DOHH2 (cell line): ENCODE data around the gene MAML2.

Experiments
- H3F3A ChIP-seq: fragments of 200-600 bp; sonication (generic), shearing (Covaris generic); 2 replicates; pipeline ENCODE4 v1.6.0; 2016; ENCODE audit warnings: antibody characterized with exemption, mild to moderate bottlenecking; ENCODE audit not compliant: control insufficient read depth, insufficient read depth
- H3K27ac ChIP-seq: fragments of 200-600 bp; sonication (generic); 2 replicates; pipeline ENCODE4 v1.5.1; 2014; ENCODE audit warnings: low read depth, mild to moderate bottlenecking, low read length, moderate library complexity
- H3K27me3 ChIP-seq: fragments of 200-600 bp; sonication (generic); 2 replicates; pipeline ENCODE4 v1.6.1; 2014; ENCODE audit warnings: mild to moderate bottlenecking, low read length, mixed read lengths; ENCODE audit not compliant: control insufficient read depth
- H3K36me3 ChIP-seq: fragments of 200-600 bp; sonication (generic); 2 replicates; pipeline ENCODE4 v1.6.1; 2014; ENCODE audit warnings: mild to moderate bottlenecking, low read length, moderate library complexity, mixed read lengths; ENCODE audit not compliant: control insufficient read depth
- H3K4me1 ChIP-seq: fragments of 200-600 bp; sonication (generic); 2 replicates; pipeline ENCODE4 v1.6.1; 2014; ENCODE audit warnings: mild to moderate bottlenecking, low read length, mixed read lengths; ENCODE audit not compliant: control insufficient read depth
- H3K4me2 ChIP-seq: fragments of 200-600 bp; sonication (generic); 2 replicates; pipeline ENCODE4 v1.6.0; 2014; ENCODE audit warnings: mild to moderate bottlenecking, low read length, moderate library complexity
- H3K4me3 ChIP-seq: fragments of 200-600 bp; sonication (generic); 2 replicates; pipeline ENCODE4 v1.5.1; 2014; ENCODE audit warnings: mild to moderate bottlenecking, low read length, mixed read lengths
- H3K79me2 ChIP-seq: fragments of 200-600 bp; sonication (generic); 2 replicates; pipeline ENCODE4 v1.6.1; 2014; ENCODE audit warnings: mild to moderate bottlenecking, low read length, mixed read lengths; ENCODE audit not compliant: control insufficient read depth
- H3K9me2 ChIP-seq: fragments of 200-600 bp; sonication (generic); replicated peaks from 2 replicates; pipeline ENCODE4 v1.6.1; 2014; ENCODE audit warnings: mild to moderate bottlenecking, low read length, mixed read lengths; ENCODE audit not compliant: control insufficient read depth
- H3K9me3 ChIP-seq: fragments of 200-600 bp; sonication (generic); 2 replicates; pipeline ENCODE4 v1.6.1; 2014; ENCODE audit warnings: antibody characterized with exemption, low read length, mixed read lengths; ENCODE audit not compliant: control insufficient read depth, insufficient read depth
- H4K20me1 ChIP-seq: fragments of 200-600 bp; sonication (generic); 2 replicates; pipeline ENCODE4 v1.6.0; 2014; ENCODE audit warnings: low read depth, mild to moderate bottlenecking, antibody characterized with exemption, low read length, moderate library complexity; ENCODE audit not compliant: control insufficient read depth, insufficient read depth
- CTCF ChIP-seq: fragments of 200-600 bp; sonication (generic); IDR thresholded peaks from one replicate; pipeline ENCODE4 v1.5.1; 2014; ENCODE audit warnings: antibody characterized with exemption, mild to moderate bottlenecking, low read depth, low read length; ENCODE audit not compliant: poor library complexity, severe bottlenecking
- EZH2phosphoT487 ChIP-seq: fragments of 200-600 bp; sonication (generic); IDR thresholded peaks from 2 replicates; pipeline ENCODE4 v1.6.1; 2017; ENCODE audit warnings: borderline replicate concordance, mild to moderate bottlenecking, antibody characterized with exemption, low read length, moderate library complexity, mixed read lengths

The MAML2 gene

DNA sequence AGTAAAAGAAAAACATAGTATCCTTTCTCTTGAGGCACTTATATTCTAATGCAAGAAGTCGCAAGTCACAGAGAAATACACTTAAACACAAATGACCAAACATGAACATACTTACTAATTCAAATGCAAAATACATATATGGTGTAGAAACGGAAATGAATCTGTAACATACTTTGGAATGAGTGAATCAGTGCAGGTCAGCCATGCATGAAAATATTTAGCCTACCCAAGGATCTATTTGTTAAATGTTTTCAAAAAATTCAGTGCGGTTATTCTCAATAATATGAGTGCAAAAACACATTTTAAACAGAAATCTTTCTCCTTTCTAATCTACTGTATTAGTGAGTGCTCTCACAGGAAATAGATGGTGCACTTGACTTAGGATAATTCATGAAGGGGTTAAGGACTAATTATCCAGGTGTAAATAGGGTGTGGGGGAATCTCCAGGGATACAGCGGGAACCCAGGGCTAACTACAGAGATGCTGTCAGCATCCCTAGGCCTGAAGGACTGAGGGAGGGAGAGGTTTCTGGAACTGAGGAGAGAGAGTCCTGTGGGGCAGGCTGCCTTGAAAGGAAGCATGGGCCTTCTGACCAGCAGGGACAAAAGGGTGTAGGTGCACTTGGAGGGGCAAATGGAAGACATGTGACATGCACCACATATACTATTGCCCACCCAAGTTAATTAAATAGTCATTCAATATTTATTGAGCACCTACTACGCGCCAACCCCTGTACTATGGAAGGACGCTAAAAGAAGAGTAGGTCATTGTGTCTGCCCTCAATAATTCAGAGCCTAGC, 139.2 kb downstream of the MAML2 start:
- Histone ChIP-seq H3K4me1 (peaks cover 53% of the 10 kb centered on the region), H3F3A (no peaks in the 10 kb centered on the region)

DNA sequence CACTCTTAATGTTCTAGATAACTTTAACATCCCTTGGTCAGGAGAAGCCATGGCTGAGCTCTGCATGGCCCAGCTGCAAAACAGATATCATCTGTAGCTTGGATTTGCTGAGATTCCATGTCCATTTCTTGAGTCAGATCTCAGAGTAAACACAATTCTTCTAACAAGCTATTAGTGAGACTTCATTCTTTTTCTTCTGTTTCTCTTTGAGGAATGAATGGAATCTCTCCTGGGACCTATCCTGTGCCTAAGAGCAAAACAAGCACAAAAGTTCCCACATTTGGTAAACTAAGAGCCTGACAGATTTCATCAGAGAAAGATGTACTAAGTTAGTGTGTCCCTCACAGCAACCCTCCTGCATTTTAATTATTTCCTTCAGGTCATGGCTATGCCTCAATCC, 142.8 kb downstream of the MAML2 start:
- no peaks in the 10 kb centered on the region for H4K20me1 ChIP-seq
- H3K4me2 ChIP-seq = no peak overlapping the region
- no peak overlapping the region for H3K27ac ChIP-seq
- TF ChIP-seq CTCF (no peak), EZH2phosphoT487 (no peak)
- peaks cover 38% of the 10 kb centered on the region for H3K4me1 ChIP-seq
- no peaks in the 10 kb centered on the region for H3K9me3 ChIP-seq
- no peaks in the 10 kb centered on the region for H3K9me2 ChIP-seq
- 0 out of 2 replicates have a peak, but pooled peaks cover 2% of the 10 kb centered on the region for H3F3A ChIP-seq
- H3K79me2 ChIP-seq = no peaks in the 10 kb centered on the region
- no peaks in the 10 kb centered on the region for H3K36me3 ChIP-seq
- no peaks in the 10 kb centered on the region for H3K27me3 ChIP-seq
- H3K4me3 ChIP-seq = no peak overlapping the region

More for the DNA sequence above, 139.2 kb downstream of the MAML2 start:
- Histone ChIP-seq H3K4me3 (no peak overlapping the region), H3K36me3 (no peaks in the 10 kb centered on the region), H3K27me3 (no peaks in the 10 kb centered on the region), H3K27ac (no peak overlapping the region), H4K20me1 (no peaks in the 10 kb centered on the region), H3K9me2 (no peaks in the 10 kb centered on the region), H3K79me2 (no peaks in the 10 kb centered on the region), H3K4me2 (peak overlapping the region; percentile 6; the same call in 1 of the 2 replicates), H3K9me3 (no peaks in the 10 kb centered on the region)
- TF ChIP-seq CTCF (no peak), EZH2phosphoT487 (no peak)

DNA sequence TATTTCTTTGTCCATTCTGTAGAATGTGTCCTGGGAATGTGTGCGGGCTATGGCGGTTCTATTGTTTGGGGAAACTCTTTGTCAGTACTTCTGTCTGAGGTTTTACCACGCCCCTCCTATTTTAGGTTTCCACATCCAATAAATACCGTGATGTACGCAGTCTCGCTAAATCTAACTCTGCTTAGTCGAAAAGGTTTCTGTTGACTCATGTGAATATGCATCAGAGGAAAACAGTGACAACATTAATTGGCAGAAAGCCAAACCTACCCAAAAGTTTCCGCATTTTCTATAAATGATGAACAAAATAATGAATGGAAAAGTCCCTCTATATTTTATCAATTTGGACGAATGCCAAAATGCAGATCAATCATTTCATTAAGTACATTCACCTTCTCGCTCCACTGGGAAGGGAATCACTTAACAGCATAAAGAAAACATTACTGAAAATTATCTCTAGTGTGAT, 143.4 kb downstream of the MAML2 start:
- H3K27me3 ChIP-seq = no peaks in the 10 kb centered on the region
- TF ChIP-seq CTCF (no peak), EZH2phosphoT487 (no peak)
- H3F3A ChIP-seq = 0 out of 2 replicates have a peak, but pooled peaks cover 2% of the 10 kb centered on the region
- H3K4me2 ChIP-seq = no peak overlapping the region
- H4K20me1 ChIP-seq = no peaks in the 10 kb centered on the region
- H3K4me3 ChIP-seq = no peak overlapping the region
- no peaks in the 10 kb centered on the region for H3K79me2 ChIP-seq
- no peak overlapping the region for H3K27ac ChIP-seq
- peaks cover 36% of the 10 kb centered on the region for H3K4me1 ChIP-seq
- no peaks in the 10 kb centered on the region for H3K9me2 ChIP-seq
- H3K36me3 ChIP-seq = no peaks in the 10 kb centered on the region
- H3K9me3 ChIP-seq = no peaks in the 10 kb centered on the region
